ENCODE measurements around the gene DDX42. TPM values are rescaled to one million over a fixed set of nuclear protein-coding genes. Genes with fewer than 3 reads are reported as not detected.
"Not testable (repeated sequence)": the region's sequence is repeated elsewhere in the genome, so short reads cannot be mapped to it uniquely, and the experiment has no call there.

Gene DDX42
- total RNA-seq, 3 donors from 2014 or later: 86.1 to 137 (median 89.9) TPM

GRCh38 chr17:63842173-63842539 lies 68.2 kb downstream of the DDX42 start:
- ATAC-seq: no peak
- Histone ChIP-seq H3K4me1 (ENCODE audit: low read depth) (peaks cover 36% of the 10 kb centered on the region), H3K4me3 (peak overlapping the region; percentile 85), H3K9me3 (no peaks in the 10 kb centered on the region), H3K36me3 (ENCODE audit: low read depth) (peaks cover 1% of the 10 kb centered on the region)
- peak; percentile 42 to 77 (median 72) for DNase-seq
- intact Hi-C loops (cut with DNase I, micrococcal nuclease): no loop called here
- no peak for TF ChIP-seq CTCF (IDR thresholded peaks at IDR 0.05)

- DNase-seq (peak; percentile 99 to 100 (median 100)), ATAC-seq (peak; percentile 90)
- no peak for TF ChIP-seq CTCF (IDR thresholded peaks at IDR 0.05)
- peak within 1 kb of the TSS; percentile 85 for H3K4me3 ChIP-seq
- H3K4me1 ChIP-seq (ENCODE audit: low read depth): peaks cover 36% of the 10 kb centered on the region
- intact Hi-C loops (cut with DNase I, micrococcal nuclease): no loop called here
- no peaks in the 10 kb centered on the region for H3K9me3 ChIP-seq
- H3K36me3 ChIP-seq (ENCODE audit: low read depth): no peaks in the 10 kb centered on the region
These were observed 68.8 kb downstream of the DDX42 start, which contains the start of gene SMARCD2 for GRCh38 chr17:63842540-63843386. SMARCD2 (minus strand) TSS chr17:63842685; CDS start chr17:63842674, 11 bp downstream.

- Histone ChIP-seq H3K4me3 (peak overlapping the region; percentile 85), H3K4me1 (ENCODE audit: low read depth) (peaks cover 33% of the 10 kb centered on the region)
- intact Hi-C loops (cut with DNase I, micrococcal nuclease); H3K9me3 ChIP-seq; H3K36me3 ChIP-seq (ENCODE audit: low read depth): not testable (repeated sequence)
- peak; percentile 51 to 71 (median 51) for DNase-seq
- ATAC-seq: peak; percentile 1
These were observed 69.5 kb downstream of the DDX42 start for GRCh38 chr17:63843387-63843888.

- DNase-seq: no peak
- intact Hi-C loops (cut with DNase I, micrococcal nuclease): no loop called here
- no peak for ATAC-seq
- no peaks in the 10 kb centered on the region for H3K36me3 ChIP-seq (ENCODE audit: low read depth)
- no peaks in the 10 kb centered on the region for H3K9me3 ChIP-seq
- peaks cover 27% of the 10 kb centered on the region for H3K4me1 ChIP-seq (ENCODE audit: low read depth)
- H3K4me3 ChIP-seq: no peak overlapping the region
- no peak for TF ChIP-seq CTCF (IDR thresholded peaks at IDR 0.05)
These were observed 70.1 kb downstream of the DDX42 start for GRCh38 chr17:63843910-63844677.

- Histone ChIP-seq H3K9me3 (no peaks in the 10 kb centered on the region), H3K4me3 (no peak overlapping the region), H3K4me1 (ENCODE audit: low read depth) (peaks cover 14% of the 10 kb centered on the region), H3K36me3 (ENCODE audit: low read depth) (no peaks in the 10 kb centered on the region)
- intact Hi-C loops (cut with DNase I, micrococcal nuclease): no loop called here
- ATAC-seq (no peak), DNase-seq (no peak)
- no peak for TF ChIP-seq CTCF (IDR thresholded peaks at IDR 0.05)
These were observed 71.5 kb downstream of the DDX42 start for GRCh38 chr17:63845509-63845908.
